ENCODE results near the gene CHAC1.

GRCh38 chr15:40990789-40991188 lies 37.5 kb downstream of the CHAC1 start:
- TF ChIP-seq CTCF (IDR thresholded peaks at IDR 0.05) (no peak), POLR2A (IDR thresholded peaks at IDR 0.05) (no peak)
